ENCODE data around the gene TRIM24.

GRCh38 chr7:138465046-138465445 lies 5.0 kb downstream of the TRIM24 start:
- TF ChIP-seq, protein P1, sequence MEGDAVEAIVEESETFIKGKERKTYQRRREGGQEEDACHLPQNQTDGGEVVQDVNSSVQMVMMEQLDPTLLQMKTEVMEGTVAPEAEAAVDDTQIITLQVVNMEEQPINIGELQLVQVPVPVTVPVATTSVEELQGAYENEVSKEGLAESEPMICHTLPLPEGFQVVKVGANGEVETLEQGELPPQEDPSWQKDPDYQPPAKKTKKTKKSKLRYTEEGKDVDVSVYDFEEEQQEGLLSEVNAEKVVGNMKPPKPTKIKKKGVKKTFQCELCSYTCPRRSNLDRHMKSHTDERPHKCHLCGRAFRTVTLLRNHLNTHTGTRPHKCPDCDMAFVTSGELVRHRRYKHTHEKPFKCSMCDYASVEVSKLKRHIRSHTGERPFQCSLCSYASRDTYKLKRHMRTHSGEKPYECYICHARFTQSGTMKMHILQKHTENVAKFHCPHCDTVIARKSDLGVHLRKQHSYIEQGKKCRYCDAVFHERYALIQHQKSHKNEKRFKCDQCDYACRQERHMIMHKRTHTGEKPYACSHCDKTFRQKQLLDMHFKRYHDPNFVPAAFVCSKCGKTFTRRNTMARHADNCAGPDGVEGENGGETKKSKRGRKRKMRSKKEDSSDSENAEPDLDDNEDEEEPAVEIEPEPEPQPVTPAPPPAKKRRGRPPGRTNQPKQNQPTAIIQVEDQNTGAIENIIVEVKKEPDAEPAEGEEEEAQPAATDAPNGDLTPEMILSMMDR (IDR thresholded peaks at IDR 0.05; ENCODE audit: low read length), result no peak
- TF ChIP-seq EZH2 (IDR thresholded peaks at IDR 0.05; ENCODE audit: borderline replicate concordance, low read length), result no peak
